IPS DF 6.9 (cell line): Measurements from ENCODE around the gene VPS52.
"Not testable (repeated sequence)": the region's sequence is repeated elsewhere in the genome, so short reads cannot be mapped to it uniquely, and the experiment has no call there.

Source experiments
- DNase-seq: peaks from one replicate; pipeline ENCODE4 v3.0.0-alpha.2; 2013; ENCODE audit warnings: low read depth, low spot score
- H3K27ac ChIP-seq: one replicate; pipeline ENCODE4 v1.5.1; 2013; ENCODE audit warnings: low read length, control low read depth
- H3K27me3 ChIP-seq: 2 replicates; pipeline ENCODE4 v1.6.1; 2013; ENCODE audit warnings: mild to moderate bottlenecking, low read length; ENCODE audit not compliant: control insufficient read depth, insufficient read depth
- H3K36me3 ChIP-seq: 2 replicates; pipeline ENCODE4 v1.6.1; 2013; ENCODE audit warnings: low read length; ENCODE audit not compliant: control insufficient read depth, insufficient read depth
- H3K4me1 ChIP-seq: 2 replicates; pipeline ENCODE4 v1.6.1; 2013; ENCODE audit warnings: low read length; ENCODE audit not compliant: control insufficient read depth, insufficient read depth
- H3K4me3 ChIP-seq: 2 replicates; pipeline ENCODE4 v1.5.1; 2013; ENCODE audit warnings: mild to moderate bottlenecking, low read length
- H3K9me3 ChIP-seq: 2 replicates; pipeline ENCODE4 v1.6.1; 2013; ENCODE audit warnings: low read length, inconsistent platforms; ENCODE audit not compliant: control insufficient read depth, insufficient read depth
- WGBS: extraction: QIAGEN DNeasy Blood & Tissue Kit; methylation state at CpG from one replicate; pipeline ENCODE4 v1.1.7; 2013; ENCODE audit warnings: mixed read lengths, missing lambda C conversion rate; ENCODE audit not compliant: insufficient read length, insufficient coverage; 5-methylcytosine and 5-hydroxymethylcytosine counted together

Gene VPS52

DNA sequence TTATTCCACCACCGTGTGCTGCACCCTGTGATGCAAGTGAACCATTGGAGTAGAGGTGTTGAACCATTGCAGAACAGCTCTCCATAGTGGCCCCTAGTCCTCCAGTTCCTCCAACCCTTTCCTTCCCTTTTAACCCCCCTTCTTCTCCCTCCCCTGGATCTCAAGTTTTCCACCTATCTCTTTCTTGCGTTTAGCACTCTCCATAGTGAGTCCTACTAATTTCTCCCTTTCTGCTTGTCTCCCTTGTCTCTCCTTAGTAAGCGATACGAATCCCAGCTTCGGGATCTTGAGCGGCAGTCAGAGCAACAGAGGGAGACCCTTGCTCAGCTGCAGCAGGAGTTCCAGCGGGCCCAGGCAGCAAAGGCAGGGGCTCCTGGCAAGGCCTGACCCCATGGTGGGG is 18.8 kb upstream of the VPS52 start:
- H3K9me3 ChIP-seq = no peaks in the 10 kb centered on the region; the same call in 1 of the 2 replicates
- no peaks in the 10 kb centered on the region; the same call in 1 of the 2 replicates for H3K4me1 ChIP-seq
- peaks cover 28% of the 10 kb centered on the region for H3K36me3 ChIP-seq
- DNase-seq = no peak
- no peaks in the 10 kb centered on the region for H3K27me3 ChIP-seq
- no CpG with 5 or more reads among the region's 7 CpGs for WGBS
- H3K27ac ChIP-seq = no peak overlapping the region
- no peak overlapping the region; the same call in 1 of the 2 replicates for H3K4me3 ChIP-seq

DNA sequence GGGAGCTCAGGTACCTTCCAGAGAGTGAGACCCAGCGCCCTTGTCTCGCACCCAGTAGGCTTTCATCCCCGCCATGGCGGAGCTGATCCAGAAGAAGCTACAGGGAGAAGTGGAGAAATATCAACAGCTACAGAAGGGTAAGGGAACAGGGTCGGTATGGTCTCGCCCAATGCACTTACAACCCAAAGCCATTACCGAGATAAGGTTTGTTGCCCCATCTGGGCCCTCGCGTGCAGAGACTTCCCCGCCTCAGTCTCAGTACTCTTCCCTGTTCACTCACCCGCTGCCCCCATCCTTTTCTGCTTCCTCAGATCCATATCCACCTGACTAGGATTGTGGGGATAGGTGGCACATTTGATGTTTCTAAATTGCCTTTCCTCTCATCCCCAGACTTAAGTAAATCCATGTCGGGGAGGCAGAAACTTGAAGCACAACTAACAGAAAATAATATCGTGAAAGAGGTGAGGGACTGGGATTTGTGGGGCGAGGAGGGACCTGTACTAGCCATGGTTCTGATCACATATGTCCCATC is 18.2 kb upstream of the VPS52 start:
- WGBS = no CpG with 5 or more reads among the region's 14 CpGs
- H3K4me1 ChIP-seq = no peaks in the 10 kb centered on the region; the same call in 1 of the 2 replicates
- no peaks in the 10 kb centered on the region; the same call in 1 of the 2 replicates for H3K9me3 ChIP-seq
- H3K27me3 ChIP-seq = no peaks in the 10 kb centered on the region
- no peak for DNase-seq
- peaks cover 28% of the 10 kb centered on the region for H3K36me3 ChIP-seq
- H3K4me3 ChIP-seq = peak overlapping the region; percentile 64
- H3K27ac ChIP-seq = no peak overlapping the region

GRCh38 chr6:33288921-33289783 is 17.5 kb upstream of the VPS52 start, which contains the start of the genes PFDN6 and WDR46:
Gene PFDN6, plus strand, starts transcription at chr6:33289601. Its CDS starts 256 bp downstream, at chr6:33289857.
Gene WDR46, minus strand, starts transcription at chr6:33289239. Its CDS starts 69 bp downstream, at chr6:33289170.
- no peak for DNase-seq
- H3K36me3 ChIP-seq = peaks cover 23% of the 10 kb centered on the region
- H3K4me3 ChIP-seq = peak within 1 kb of the TSS; percentile 64

DNA sequence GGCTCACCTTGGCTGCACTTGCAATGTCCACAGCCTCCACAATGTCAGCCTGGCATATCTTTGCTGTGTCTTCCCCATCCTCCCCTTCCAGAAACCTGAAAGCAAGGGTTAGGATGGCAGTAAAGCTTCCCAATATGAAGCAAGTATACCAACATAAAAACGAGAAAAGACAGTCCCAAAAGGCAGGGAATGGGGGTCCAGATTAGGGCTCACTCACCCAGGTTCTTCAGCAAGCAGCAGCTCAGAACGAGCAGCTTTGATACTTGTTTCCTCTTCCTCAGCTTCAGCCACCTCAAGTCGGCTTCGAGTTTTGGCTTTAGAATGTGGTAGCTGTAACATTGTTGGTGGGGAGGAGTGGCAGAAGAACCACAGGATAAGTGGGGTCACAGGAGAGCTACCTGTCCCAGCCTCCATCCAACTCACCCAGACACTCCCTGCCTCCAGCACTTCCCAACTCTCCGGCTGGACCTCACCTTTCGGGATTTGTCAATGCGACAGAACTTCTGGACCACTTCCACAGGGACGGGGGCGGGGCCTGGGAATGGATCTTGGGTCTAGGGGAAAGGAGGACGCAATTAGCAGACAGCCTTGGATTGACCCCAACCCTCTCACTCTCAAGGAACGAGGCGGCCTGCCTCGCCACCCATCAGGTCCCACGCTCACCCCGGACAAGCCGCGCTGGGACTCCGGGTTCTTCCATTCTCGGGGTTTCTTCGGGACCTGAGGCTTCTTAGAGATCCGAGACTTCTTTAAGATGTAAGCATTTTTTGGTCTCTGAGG is 16.7 kb upstream of the VPS52 start:
- WGBS = no CpG with 5 or more reads among the region's 21 CpGs
- no peaks in the 10 kb centered on the region; the same call in 1 of the 2 replicates for H3K4me1 ChIP-seq
- H3K9me3 ChIP-seq = no peaks in the 10 kb centered on the region; the same call in 1 of the 2 replicates
- H3K27me3 ChIP-seq = no peaks in the 10 kb centered on the region
- peaks cover 23% of the 10 kb centered on the region for H3K36me3 ChIP-seq
- DNase-seq = no peak
- peak overlapping the region; percentile 64; the same call in 1 of the 2 replicates for H3K4me3 ChIP-seq
- H3K27ac ChIP-seq = no peak overlapping the region

More at GRCh38 chr6:33288921-33289783, 17.5 kb upstream of the VPS52 start, which contains the start of the genes PFDN6 and WDR46:
- WGBS = no CpG with 5 or more reads among the region's 43 CpGs
- no peaks in the 10 kb centered on the region for H3K27me3 ChIP-seq
- no peaks in the 10 kb centered on the region; the same call in 1 of the 2 replicates for H3K9me3 ChIP-seq
- no peaks in the 10 kb centered on the region; the same call in 1 of the 2 replicates for H3K4me1 ChIP-seq
- no peak within 1 kb of the TSS for H3K27ac ChIP-seq

- H3K9me3 ChIP-seq = no peaks in the 10 kb centered on the region; the same call in 1 of the 2 replicates
- DNase-seq = no peak
- H3K27ac ChIP-seq = no peak overlapping the region
- no CpG with 5 or more reads among the region's 22 CpGs for WGBS
- no peaks in the 10 kb centered on the region; the same call in 1 of the 2 replicates for H3K4me1 ChIP-seq
- no peaks in the 10 kb centered on the region for H3K27me3 ChIP-seq
- peaks cover 18% of the 10 kb centered on the region for H3K36me3 ChIP-seq
- no peak overlapping the region for H3K4me3 ChIP-seq
These were observed 15.6 kb upstream of the VPS52 start for GRCh38 chr6:33286946-33287914.

DNA sequence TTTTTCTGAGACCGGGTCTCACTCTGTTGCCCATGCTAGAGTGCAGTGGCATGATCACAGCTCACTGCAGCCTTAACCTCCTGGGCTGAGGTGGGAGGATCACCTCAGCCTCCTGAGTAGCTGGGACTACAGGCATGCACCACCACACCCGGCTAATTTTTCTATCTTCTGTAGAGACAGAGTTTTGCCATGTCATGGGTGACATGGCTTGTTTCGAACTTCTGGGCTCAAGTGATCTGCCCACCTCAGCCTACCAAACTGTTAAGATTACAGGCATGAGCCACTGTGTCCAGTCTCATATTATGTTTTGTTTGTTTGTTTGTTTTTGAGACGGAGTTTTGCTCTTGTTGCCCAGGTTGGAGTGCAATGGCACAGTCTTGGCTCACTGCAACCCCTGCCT is 13.5 kb upstream of the VPS52 start:
- not testable (repeated sequence) for H3K9me3 ChIP-seq, H3K4me3 ChIP-seq, DNase-seq, H3K27me3 ChIP-seq, H3K4me1 ChIP-seq, H3K27ac ChIP-seq
- no CpG with 5 or more reads among the region's 4 CpGs for WGBS
- H3K36me3 ChIP-seq = peaks cover 12% of the 10 kb centered on the region

DNA sequence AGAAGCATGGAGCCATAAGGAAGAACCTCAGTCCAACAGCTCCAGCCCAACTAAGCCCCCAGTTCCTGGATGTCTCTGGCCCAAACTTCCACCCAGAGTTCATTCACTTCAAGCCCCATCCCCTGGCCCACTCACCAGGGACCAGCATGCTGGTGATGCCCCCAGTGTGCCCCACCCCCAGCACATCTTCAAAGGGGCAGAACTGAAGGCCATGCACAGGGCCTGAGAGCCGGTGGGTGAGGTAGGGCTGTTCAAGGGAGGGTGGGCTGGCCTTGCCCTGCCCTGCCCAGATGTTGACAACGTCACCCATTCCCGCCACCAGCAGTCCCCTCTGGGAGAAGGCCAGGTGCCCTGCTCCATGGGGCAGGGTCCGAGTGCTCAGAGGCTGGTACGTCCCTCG is 8.9 kb upstream of the VPS52 start:
- H3K27me3 ChIP-seq = no peaks in the 10 kb centered on the region
- H3K27ac ChIP-seq = no peak overlapping the region
- no peak overlapping the region for H3K4me3 ChIP-seq
- H3K4me1 ChIP-seq = peaks cover 1% of the 10 kb centered on the region; the same call in 1 of the 2 replicates
- no CpG with 5 or more reads among the region's 6 CpGs for WGBS
- no peaks in the 10 kb centered on the region for H3K9me3 ChIP-seq
- peaks cover 20% of the 10 kb centered on the region for H3K36me3 ChIP-seq
- no peak for DNase-seq

GRCh38 chr6:33279971-33280511 is 8.4 kb upstream of the VPS52 start:
- Histone ChIP-seq H3K4me3 (no peak overlapping the region), H3K27ac (no peak overlapping the region), H3K27me3 (no peaks in the 10 kb centered on the region), H3K4me1 (peaks cover 1% of the 10 kb centered on the region; the same call in 1 of the 2 replicates), H3K36me3 (peaks cover 20% of the 10 kb centered on the region), H3K9me3 (no peaks in the 10 kb centered on the region)
- no CpG with 5 or more reads among the region's 5 CpGs for WGBS
- DNase-seq = no peak

DNA sequence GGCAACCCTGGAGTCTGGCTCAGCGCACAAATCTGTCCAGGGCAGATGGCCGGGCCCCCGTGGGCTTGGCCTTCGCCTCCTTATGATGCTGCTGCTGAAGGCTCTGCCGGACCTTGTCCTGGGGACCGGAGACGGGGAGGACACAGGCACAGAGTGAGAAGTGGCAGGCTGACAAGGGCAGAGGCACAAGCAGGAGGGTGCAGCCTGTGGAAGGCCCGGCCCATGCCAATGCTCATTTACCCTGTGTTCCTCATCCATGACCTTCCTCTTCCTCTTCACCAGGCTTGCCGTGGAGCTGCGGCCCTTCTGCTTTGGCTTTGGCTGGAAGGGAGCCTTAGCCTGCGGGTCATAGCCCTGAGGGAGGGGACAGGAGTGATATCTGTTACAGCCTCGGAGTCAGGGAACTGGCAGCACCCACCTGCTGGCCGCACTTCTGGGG is 7.6 kb upstream of the VPS52 start:
- Histone ChIP-seq H3K4me3 (no peak overlapping the region), H3K9me3 (no peaks in the 10 kb centered on the region), H3K36me3 (peaks cover 20% of the 10 kb centered on the region), H3K27ac (no peak overlapping the region), H3K27me3 (no peaks in the 10 kb centered on the region), H3K4me1 (peaks cover 1% of the 10 kb centered on the region; the same call in 1 of the 2 replicates)
- no peak for DNase-seq
- no CpG with 5 or more reads among the region's 13 CpGs for WGBS
